OCI-LY7 (cell line): Measurements from ENCODE around the gene GPR21. TPM values are rescaled to one million over a fixed set of nuclear protein-coding genes. Genes with fewer than 3 reads are reported as not detected.

ENCODE experiments used
- BruUV-seq: library from RNA; stranded (reverse); fragments of 400-500 nt; replicated peaks from 2 replicates; lab custom pipeline; 2021; lab: Mats Ljungman, UMichigan
- CTCF ChIA-PET: fragments of 300-600 bp; sonication (Branson Sonifier 250); formaldehyde crosslinking; loops from one replicate; lab custom pipeline; 2022; ENCODE audit warnings: antibody characterized with exemption; ENCODE audit not compliant: unreplicated experiment; lab: Charles Lee
- POLR2A ChIA-PET: fragments of 300-600 bp; sonication (Branson Sonifier 250); formaldehyde crosslinking; loops from one replicate; lab custom pipeline; 2022; ENCODE audit warnings: antibody characterized with exemption; lab: Charles Lee
- DNase-seq: peaks from one replicate; pipeline ENCODE4 v3.0.0-alpha.2; 2015; ENCODE audit warnings: low spot score
- H2AFZ ChIP-seq: fragments of 200-600 bp; sonication (generic), shearing (Covaris generic); 2 replicates; pipeline ENCODE4 v1.6.1; 2014; ENCODE audit warnings: mild to moderate bottlenecking, antibody characterized with exemption, low read length, moderate library complexity
- H3K27ac ChIP-seq: fragments of 200-600 bp; sonication (generic); 2 replicates; pipeline ENCODE4 v1.5.1; 2014; ENCODE audit warnings: mixed run types, low read depth, mild to moderate bottlenecking, moderate library complexity, low read length, inconsistent platforms; ENCODE audit not compliant: poor library complexity, severe bottlenecking
- H3K36me3 ChIP-seq: fragments of 200-600 bp; sonication (generic); 2 replicates; pipeline ENCODE4 v1.6.1; 2014; ENCODE audit warnings: mild to moderate bottlenecking, antibody characterized with exemption, low read length, moderate library complexity, mixed read lengths; ENCODE audit not compliant: insufficient read depth
- H3K4me1 ChIP-seq: fragments of 200-600 bp; sonication (generic); 2 replicates; pipeline ENCODE4 v1.5.1; 2014; ENCODE audit warnings: mild to moderate bottlenecking, low read length; ENCODE audit not compliant: insufficient read depth, poor library complexity, severe bottlenecking
- H3K4me2 ChIP-seq: fragments of 200-600 bp; sonication (generic); 2 replicates; pipeline ENCODE4 v1.6.1; 2014; ENCODE audit warnings: mild to moderate bottlenecking, low read length
- H3K4me3 ChIP-seq: fragments of 200-600 bp; sonication (generic); 2 replicates; pipeline ENCODE4 v1.5.1; 2014; ENCODE audit warnings: mild to moderate bottlenecking, low read depth, low read length; ENCODE audit not compliant: poor library complexity, severe bottlenecking
- H3K79me2 ChIP-seq: fragments of 200-600 bp; sonication (generic); 2 replicates; pipeline ENCODE4 v1.6.1; 2016; ENCODE audit warnings: low read depth, mild to moderate bottlenecking, low read length, moderate library complexity, mixed read lengths; ENCODE audit not compliant: insufficient read depth
- H3K9me2 ChIP-seq: fragments of 200-600 bp; sonication (generic); 2 replicates; pipeline ENCODE4 v1.6.1; 2016; ENCODE audit warnings: mild to moderate bottlenecking, low read length, mixed read lengths; ENCODE audit not compliant: insufficient read depth
- H3K9me3 ChIP-seq: fragments of 200-600 bp; sonication (generic); 2 replicates; pipeline ENCODE4 v1.6.1; 2014; ENCODE audit warnings: mild to moderate bottlenecking, mixed run types, low read length, mixed read lengths
- H4K20me1 ChIP-seq: fragments of 200-600 bp; sonication (generic); 2 replicates; pipeline ENCODE4 v1.6.1; 2014; ENCODE audit warnings: mild to moderate bottlenecking, antibody characterized with exemption, low read length, moderate library complexity, mixed read lengths; ENCODE audit not compliant: insufficient read depth
- CTCF ChIP-seq: fragments of 200-600 bp; sonication (generic); conservative IDR thresholded peaks from 2 replicates; pipeline ENCODE4 v1.5.1; 2014; ENCODE audit warnings: mild to moderate bottlenecking, antibody characterized with exemption, low read length, moderate library complexity, mixed read lengths
- EZH2phosphoT487 ChIP-seq: fragments of 200-600 bp; sonication (generic); IDR thresholded peaks from 2 replicates; pipeline ENCODE4 v1.6.1; 2018; ENCODE audit warnings: low read depth, borderline replicate concordance, mild to moderate bottlenecking, mixed run types, antibody characterized with exemption, low read length, moderate library complexity, mixed read lengths
- intact Hi-C: fragments of 100-400 bp; cut with micrococcal nuclease; formaldehyde crosslinking; loops from one replicate; pipeline ENCODE4 v1.10.0; 2022; ENCODE audit not compliant: unreplicated experiment
- total RNA-seq, 2 experiments: library from RNA; depleted of rRNA in 1 of 2; stranded (reverse); fragments of >200 nt in 1 of 2; shearing (Covaris generic) in 1 of 2; gene quantifications; 2 replicates each; pipeline ENCODE4 v1.2.3, GENCODE V29; 2014 to 2022

Gene GPR21
- total RNA-seq, 2 experiments from 2014 or later: 0.25 TPM; not detected in 1

- no peak overlapping the region for H3K27ac ChIP-seq
- ChIA-PET CTCF (no interaction called here), POLR2A (interaction anchor here (0.6 to 0.9 kb wide), 2 partner anchors 27 to 941 kb away, joined by 3 read pairs; no protein-coding TSS in a partner anchor)
- no peaks in the 10 kb centered on the region for H3K79me2 ChIP-seq
- H3K9me2 ChIP-seq: no peaks in the 10 kb centered on the region
- no peak overlapping the region for H2AFZ ChIP-seq
- no peak for DNase-seq
- peaks cover 26% of the 10 kb centered on the region; the same call in 1 of the 2 replicates for H3K36me3 ChIP-seq
- TF ChIP-seq EZH2phosphoT487: no peak
- no peak for TF ChIP-seq CTCF
- no TSS peak for BruUV-seq
- H3K4me3 ChIP-seq: no peak overlapping the region
- intact Hi-C loops: no loop called here
- no peaks in the 10 kb centered on the region for H3K4me1 ChIP-seq
- H3K4me2 ChIP-seq: no peak overlapping the region
- H4K20me1 ChIP-seq: no peaks in the 10 kb centered on the region
- H3K9me3 ChIP-seq: no peaks in the 10 kb centered on the region
Measured at GRCh38 chr9:123063896-123064295, 30.4 kb downstream of the GPR21 start.

- H3K4me2 ChIP-seq: no peak overlapping the region
- peaks cover 26% of the 10 kb centered on the region; the same call in 1 of the 2 replicates for H3K36me3 ChIP-seq
- no peaks in the 10 kb centered on the region for H3K9me2 ChIP-seq
- BruUV-seq: no TSS peak
- TF ChIP-seq CTCF (no peak), EZH2phosphoT487 (no peak)
- no peak overlapping the region for H3K4me3 ChIP-seq
- no peak overlapping the region for H2AFZ ChIP-seq
- ChIA-PET CTCF (no interaction called here), POLR2A (no interaction called here)
- no peaks in the 10 kb centered on the region for H3K9me3 ChIP-seq
- no peaks in the 10 kb centered on the region for H4K20me1 ChIP-seq
- H3K79me2 ChIP-seq: no peaks in the 10 kb centered on the region
- DNase-seq: no peak
- no peaks in the 10 kb centered on the region for H3K4me1 ChIP-seq
- intact Hi-C loops: no loop called here
- H3K27ac ChIP-seq: no peak overlapping the region
Measured at GRCh38 chr9:123064716-123065115, 31.2 kb downstream of the GPR21 start.

GRCh38 chr9:123065196-123065595 lies 31.7 kb downstream of the GPR21 start:
- no peak overlapping the region for H2AFZ ChIP-seq
- H3K9me3 ChIP-seq: no peaks in the 10 kb centered on the region
- DNase-seq: no peak
- no TSS peak for BruUV-seq
- peaks cover 29% of the 10 kb centered on the region; the same call in 1 of the 2 replicates for H3K36me3 ChIP-seq
- H4K20me1 ChIP-seq: no peaks in the 10 kb centered on the region
- intact Hi-C loops: no loop called here
- H3K79me2 ChIP-seq: no peaks in the 10 kb centered on the region
- no peak overlapping the region for H3K4me3 ChIP-seq
- ChIA-PET POLR2A (no interaction called here), CTCF (no interaction called here)
- H3K9me2 ChIP-seq: no peaks in the 10 kb centered on the region
- H3K4me2 ChIP-seq: no peak overlapping the region
- H3K27ac ChIP-seq: no peak overlapping the region
- H3K4me1 ChIP-seq: no peaks in the 10 kb centered on the region
- no peak for TF ChIP-seq CTCF
- TF ChIP-seq EZH2phosphoT487: no peak
